NCI-H82 treated with DMSO at 0.1 percent for 48 hours (cell line): ENCODE results near the gene SGPL1.
"Not testable (repeated sequence)": the region's sequence is repeated elsewhere in the genome, so short reads cannot be mapped to it uniquely, and the experiment has no call there.

Experiments
- DNase-seq: peaks from one replicate; lab custom pipeline; 2025; ENCODE audit not compliant: unreplicated experiment; lab: John Stamatoyannopoulos, UW

Gene SGPL1

GRCh38 chr10:70815504-70816219 is at the start of gene SGPL1:
Gene SGPL1 (plus strand): TSS chr10:70815948. CDS start chr10:70816854, 906 bp downstream.
- DNase-seq: peak; percentile 34

- DNase-seq: not testable (repeated sequence)
Measured at GRCh38 chr10:70768026-70768685, 47.6 kb upstream of the SGPL1 start.

GRCh38 chr10:70769121-70769520 is 46.6 kb upstream of the SGPL1 start:
- DNase-seq: no peak

- no peak for DNase-seq
Measured at GRCh38 chr10:70770001-70770400, 45.7 kb upstream of the SGPL1 start.

GRCh38 chr10:70770516-70770915 is 45.2 kb upstream of the SGPL1 start:
- not testable (repeated sequence) for DNase-seq

- no peak for DNase-seq
Measured at GRCh38 chr10:70771311-70772194, 44.2 kb upstream of the SGPL1 start.

GRCh38 chr10:70772627-70773026 is 43.1 kb upstream of the SGPL1 start:
- DNase-seq: no peak

- no peak for DNase-seq
Measured at GRCh38 chr10:70773461-70773860, 42.3 kb upstream of the SGPL1 start.

- no peak for DNase-seq
Measured at GRCh38 chr10:70773965-70774809, 41.6 kb upstream of the SGPL1 start.

GRCh38 chr10:70774810-70775678 is 40.7 kb upstream of the SGPL1 start:
- DNase-seq: no peak

GRCh38 chr10:70775679-70776454 is 39.9 kb upstream of the SGPL1 start:
- DNase-seq: no peak

GRCh38 chr10:70776455-70777005 is 39.2 kb upstream of the SGPL1 start:
- DNase-seq: no peak

GRCh38 chr10:70777063-70777875 is 38.5 kb upstream of the SGPL1 start:
- no peak for DNase-seq

GRCh38 chr10:70778267-70778924 is 37.4 kb upstream of the SGPL1 start:
- DNase-seq: no peak

GRCh38 chr10:70779088-70779487 is 36.7 kb upstream of the SGPL1 start:
- DNase-seq: no peak

- no peak for DNase-seq
Measured at GRCh38 chr10:70779511-70780369, 36.0 kb upstream of the SGPL1 start.
